Measurements from ENCODE around the gene ZNF503. TPM values are rescaled to one million over a fixed set of nuclear protein-coding genes. Genes with fewer than 3 reads are reported as not detected.

Gene ZNF503
- total RNA-seq, 2 experiments from 2014 or later = 0.38 to 0.47 TPM

GRCh38 chr10:75390178-75390577, 11.4 kb downstream of the ZNF503 start:
- Histone ChIP-seq H3K27me3 (ENCODE audit: control insufficient read depth in 1 of 2, insufficient read depth in 2 of 2, low read length in 2 of 2) (peaks cover 33 to 42% of the 10 kb centered on the region in 2 experiments), H3K9me3 (ENCODE audit: control insufficient read depth in 1 of 2, insufficient read depth in 1 of 2, low read length in 2 of 2) (peaks cover 0 to 4% of the 10 kb centered on the region in 2 experiments), H3K36me3 (ENCODE audit: insufficient read depth, low read length) (no peaks in the 10 kb centered on the region), H3K4me3 (ENCODE audit: low read length) (no peak overlapping the region), H3K4me1 (ENCODE audit: insufficient read depth, low read length) (no peaks in the 10 kb centered on the region), H3K27ac (ENCODE audit: low read depth in 1 of 2, low read length in 2 of 2) (no peak overlapping the region)
- no peak for DNase-seq
- Mint-ChIP-seq H3K27me3 (peaks cover 84% of the 10 kb centered on the region), H3K27ac (no peak overlapping the region), H3K4me3 (no peak overlapping the region), H3K36me3 (ENCODE audit: low read depth) (no peaks in the 10 kb centered on the region), H3K4me1 (ENCODE audit: low read depth) (peaks cover 10% of the 10 kb centered on the region), H3K9me3 (peaks cover 4% of the 10 kb centered on the region)
- no peak for ATAC-seq (ENCODE audit: poor library complexity)
- ChIA-PET POLR2A (no interaction called here), CTCF (no interaction called here)
- intact Hi-C loops (cut with DNase I, micrococcal nuclease) = no loop called here
- TF ChIP-seq, protein P1, sequence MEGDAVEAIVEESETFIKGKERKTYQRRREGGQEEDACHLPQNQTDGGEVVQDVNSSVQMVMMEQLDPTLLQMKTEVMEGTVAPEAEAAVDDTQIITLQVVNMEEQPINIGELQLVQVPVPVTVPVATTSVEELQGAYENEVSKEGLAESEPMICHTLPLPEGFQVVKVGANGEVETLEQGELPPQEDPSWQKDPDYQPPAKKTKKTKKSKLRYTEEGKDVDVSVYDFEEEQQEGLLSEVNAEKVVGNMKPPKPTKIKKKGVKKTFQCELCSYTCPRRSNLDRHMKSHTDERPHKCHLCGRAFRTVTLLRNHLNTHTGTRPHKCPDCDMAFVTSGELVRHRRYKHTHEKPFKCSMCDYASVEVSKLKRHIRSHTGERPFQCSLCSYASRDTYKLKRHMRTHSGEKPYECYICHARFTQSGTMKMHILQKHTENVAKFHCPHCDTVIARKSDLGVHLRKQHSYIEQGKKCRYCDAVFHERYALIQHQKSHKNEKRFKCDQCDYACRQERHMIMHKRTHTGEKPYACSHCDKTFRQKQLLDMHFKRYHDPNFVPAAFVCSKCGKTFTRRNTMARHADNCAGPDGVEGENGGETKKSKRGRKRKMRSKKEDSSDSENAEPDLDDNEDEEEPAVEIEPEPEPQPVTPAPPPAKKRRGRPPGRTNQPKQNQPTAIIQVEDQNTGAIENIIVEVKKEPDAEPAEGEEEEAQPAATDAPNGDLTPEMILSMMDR (IDR thresholded peaks at IDR 0.05) = no peak

- ChIA-PET POLR2A (no interaction called here), CTCF (no interaction called here)
- Histone ChIP-seq H3K4me1 (ENCODE audit: insufficient read depth, low read length) (no peaks in the 10 kb centered on the region), H3K36me3 (ENCODE audit: insufficient read depth, low read length) (no peaks in the 10 kb centered on the region), H3K4me3 (ENCODE audit: low read length) (no peak overlapping the region), H3K27me3 (ENCODE audit: control insufficient read depth in 1 of 2, insufficient read depth in 2 of 2, low read length in 2 of 2) (peaks cover 22 to 24% of the 10 kb centered on the region in 2 experiments), H3K9me3 (ENCODE audit: control insufficient read depth in 1 of 2, insufficient read depth in 1 of 2, low read length in 2 of 2) (peaks cover 0 to 8% of the 10 kb centered on the region in 2 experiments), H3K27ac (ENCODE audit: low read depth in 1 of 2, low read length in 2 of 2) (no peak overlapping the region)
- no peak overlapping the region for H3K4me3 Mint-ChIP-seq
- H3K36me3 Mint-ChIP-seq (ENCODE audit: low read depth) = no peaks in the 10 kb centered on the region
- peaks cover 80% of the 10 kb centered on the region for H3K27me3 Mint-ChIP-seq
- H3K4me1 Mint-ChIP-seq (ENCODE audit: low read depth) = no peaks in the 10 kb centered on the region
- no peak overlapping the region for H3K27ac Mint-ChIP-seq
- intact Hi-C loops (cut with DNase I, micrococcal nuclease) = no loop called here
- DNase-seq (no peak), ATAC-seq (ENCODE audit: poor library complexity) (no peak)
- H3K9me3 Mint-ChIP-seq = peaks cover 4% of the 10 kb centered on the region
- TF ChIP-seq, protein P1 (IDR thresholded peaks at IDR 0.05) = no peak
These were observed 13.5 kb downstream of the ZNF503 start for GRCh38 chr10:75388082-75388481.

DNA sequence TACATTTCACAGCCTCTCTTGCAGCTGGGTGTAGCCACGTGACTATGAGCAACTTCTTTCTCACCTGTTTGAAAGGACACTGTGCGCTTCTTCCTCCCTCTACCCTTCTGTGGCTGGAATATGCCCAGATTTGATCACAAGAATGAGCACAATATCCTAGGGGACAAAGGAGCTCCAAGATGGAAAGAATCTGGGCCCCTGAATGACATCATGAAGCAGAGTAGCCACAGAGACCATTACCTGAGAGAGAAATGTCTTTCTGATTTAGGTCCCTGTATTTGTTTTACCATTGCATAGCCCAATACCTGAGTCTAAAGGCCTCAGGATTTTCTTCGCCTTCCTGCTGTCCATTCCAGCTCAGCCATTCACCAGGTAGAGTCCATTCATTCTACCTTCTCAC, 15.4 kb downstream of the ZNF503 start:
- peaks cover 4% of the 10 kb centered on the region for H3K9me3 Mint-ChIP-seq
- ATAC-seq (ENCODE audit: poor library complexity) (no peak), DNase-seq (no peak)
- H3K27me3 ChIP-seq (ENCODE audit: control insufficient read depth in 1 of 2, insufficient read depth in 2 of 2, low read length in 2 of 2) = peaks cover 3 to 9% of the 10 kb centered on the region in 2 experiments
- peaks cover 0 to 8% of the 10 kb centered on the region in 2 experiments for H3K9me3 ChIP-seq (ENCODE audit: control insufficient read depth in 1 of 2, insufficient read depth in 1 of 2, low read length in 2 of 2)
- intact Hi-C loops (cut with DNase I, micrococcal nuclease) = no loop called here
- no peaks in the 10 kb centered on the region for H3K4me1 Mint-ChIP-seq (ENCODE audit: low read depth)
- H3K27ac Mint-ChIP-seq = no peak overlapping the region
- no peaks in the 10 kb centered on the region for H3K4me1 ChIP-seq (ENCODE audit: insufficient read depth, low read length)
- no peaks in the 10 kb centered on the region for H3K36me3 Mint-ChIP-seq (ENCODE audit: low read depth)
- no peak overlapping the region for H3K4me3 ChIP-seq (ENCODE audit: low read length)
- peaks cover 66% of the 10 kb centered on the region for H3K27me3 Mint-ChIP-seq
- TF ChIP-seq, protein P1 (IDR thresholded peaks at IDR 0.05) = no peak
- H3K4me3 Mint-ChIP-seq = no peak overlapping the region
- no peaks in the 10 kb centered on the region for H3K36me3 ChIP-seq (ENCODE audit: insufficient read depth, low read length)
- POLR2A ChIA-PET = no interaction called here
- H3K27ac ChIP-seq (ENCODE audit: low read depth in 1 of 2, low read length in 2 of 2) = no peak overlapping the region
- CTCF ChIA-PET = no interaction called here

All from CD4-positive, alpha-beta T cell (primary cell).